ENCODE results near the gene CELSR3. TPM values are rescaled to one million over a fixed set of nuclear protein-coding genes. Genes with fewer than 3 reads are reported as not detected.

The CELSR3 gene
- total RNA-seq, 4 donors from 2014 or later: 0.33 to 1.3 (median 0.63) TPM

DNA sequence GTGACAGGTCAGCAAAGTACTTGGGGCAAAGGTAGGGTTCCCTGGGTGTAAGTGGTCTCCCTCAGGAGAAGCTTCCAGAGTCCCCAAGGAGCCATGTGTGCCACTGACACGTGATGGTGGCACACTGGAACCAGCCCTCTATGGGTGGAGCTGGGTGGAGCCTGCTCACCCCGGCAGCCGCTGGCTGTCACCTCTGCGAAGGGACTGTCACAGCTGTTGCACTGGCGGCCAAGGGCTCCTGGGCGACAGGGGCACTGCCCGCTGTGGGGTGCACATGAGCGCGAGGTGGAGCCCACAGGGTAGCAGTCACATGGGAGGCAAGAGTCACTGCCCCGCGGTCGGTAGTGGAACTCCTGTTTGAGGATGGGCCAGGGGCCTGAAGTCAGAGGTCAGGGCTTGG lies 12.0 kb downstream of the CELSR3 start:
- DNase-seq (ENCODE audit: extremely low spot score): no peak
- Histone ChIP-seq H3K4me3 (no peak overlapping the region), H3K27ac (replicated peaks in 1 of 4) (no peak overlapping the region), H3K27me3 (no peaks in the 10 kb centered on the region), H3K9me3 (no peaks in the 10 kb centered on the region), H3K4me1 (peaks cover 0 to 5% (median 5%) of the 10 kb centered on the region in 4 donors), H3K36me3 (no peaks in the 10 kb centered on the region)
- intact Hi-C loops (cut with DNase I): no loop called here
- 82% methylated on average over 9 of the region's 12 CpGs for WGBS
- TF ChIP-seq, protein P1, sequence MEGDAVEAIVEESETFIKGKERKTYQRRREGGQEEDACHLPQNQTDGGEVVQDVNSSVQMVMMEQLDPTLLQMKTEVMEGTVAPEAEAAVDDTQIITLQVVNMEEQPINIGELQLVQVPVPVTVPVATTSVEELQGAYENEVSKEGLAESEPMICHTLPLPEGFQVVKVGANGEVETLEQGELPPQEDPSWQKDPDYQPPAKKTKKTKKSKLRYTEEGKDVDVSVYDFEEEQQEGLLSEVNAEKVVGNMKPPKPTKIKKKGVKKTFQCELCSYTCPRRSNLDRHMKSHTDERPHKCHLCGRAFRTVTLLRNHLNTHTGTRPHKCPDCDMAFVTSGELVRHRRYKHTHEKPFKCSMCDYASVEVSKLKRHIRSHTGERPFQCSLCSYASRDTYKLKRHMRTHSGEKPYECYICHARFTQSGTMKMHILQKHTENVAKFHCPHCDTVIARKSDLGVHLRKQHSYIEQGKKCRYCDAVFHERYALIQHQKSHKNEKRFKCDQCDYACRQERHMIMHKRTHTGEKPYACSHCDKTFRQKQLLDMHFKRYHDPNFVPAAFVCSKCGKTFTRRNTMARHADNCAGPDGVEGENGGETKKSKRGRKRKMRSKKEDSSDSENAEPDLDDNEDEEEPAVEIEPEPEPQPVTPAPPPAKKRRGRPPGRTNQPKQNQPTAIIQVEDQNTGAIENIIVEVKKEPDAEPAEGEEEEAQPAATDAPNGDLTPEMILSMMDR (IDR thresholded peaks at IDR 0.05): no peak
- TF ChIP-seq EP300 (IDR thresholded peaks at IDR 0.05) (no peak), POLR2A (IDR thresholded peaks at IDR 0.05; ENCODE audit: low read depth) (no peak), POLR2AphosphoS5 (IDR thresholded peaks at IDR 0.05) (no peak)

DNA sequence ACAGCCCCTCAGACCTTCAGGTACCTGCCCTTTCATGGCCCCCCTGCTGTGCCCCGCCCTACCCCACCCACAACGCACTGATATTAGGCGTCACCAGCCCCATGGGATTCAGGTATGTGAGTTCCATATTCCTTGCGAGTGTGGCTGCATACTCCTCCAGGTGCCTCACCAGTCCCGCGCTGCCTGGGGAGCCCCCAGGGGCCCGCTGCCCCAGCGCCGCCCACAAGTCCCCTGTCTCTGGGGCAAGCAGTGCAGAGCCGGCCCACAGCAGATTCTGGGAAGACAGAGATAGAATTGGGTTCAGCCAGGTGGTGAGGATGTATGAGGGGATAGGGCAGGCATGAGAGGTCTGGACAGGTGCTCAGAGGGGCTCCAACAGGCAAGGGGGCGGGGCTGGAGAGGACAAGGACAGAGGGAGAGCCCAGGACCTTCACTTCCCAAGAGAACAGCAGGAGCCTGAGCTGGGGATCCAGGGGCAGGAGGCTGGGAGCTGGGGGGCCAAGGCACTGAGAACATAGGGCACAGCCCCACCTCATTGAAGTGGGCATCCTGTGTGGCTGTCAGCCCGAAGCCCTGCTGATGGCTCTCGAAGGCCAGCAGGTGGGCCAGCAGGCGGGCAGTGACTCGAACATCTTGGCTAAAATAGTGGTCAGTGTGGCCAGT lies 14.4 kb downstream of the CELSR3 start:
- Histone ChIP-seq H3K4me1 (no peaks in the 10 kb centered on the region), H3K4me3 (no peak overlapping the region), H3K27me3 (no peaks in the 10 kb centered on the region), H3K9me3 (no peaks in the 10 kb centered on the region), H3K27ac (replicated peaks in 1 of 4) (no peak overlapping the region), H3K36me3 (no peaks in the 10 kb centered on the region)
- intact Hi-C loops (cut with DNase I): no loop called here
- no peak for DNase-seq (ENCODE audit: extremely low spot score)
- no peak for TF ChIP-seq POLR2A (IDR thresholded peaks at IDR 0.05; ENCODE audit: low read depth)
- TF ChIP-seq, protein P1 (IDR thresholded peaks at IDR 0.05): no peak
- no peak for TF ChIP-seq POLR2AphosphoS5 (IDR thresholded peaks at IDR 0.05)
- no peak for TF ChIP-seq EP300 (IDR thresholded peaks at IDR 0.05)
- 95% methylated on average over 8 of the region's 15 CpGs for WGBS

DNA sequence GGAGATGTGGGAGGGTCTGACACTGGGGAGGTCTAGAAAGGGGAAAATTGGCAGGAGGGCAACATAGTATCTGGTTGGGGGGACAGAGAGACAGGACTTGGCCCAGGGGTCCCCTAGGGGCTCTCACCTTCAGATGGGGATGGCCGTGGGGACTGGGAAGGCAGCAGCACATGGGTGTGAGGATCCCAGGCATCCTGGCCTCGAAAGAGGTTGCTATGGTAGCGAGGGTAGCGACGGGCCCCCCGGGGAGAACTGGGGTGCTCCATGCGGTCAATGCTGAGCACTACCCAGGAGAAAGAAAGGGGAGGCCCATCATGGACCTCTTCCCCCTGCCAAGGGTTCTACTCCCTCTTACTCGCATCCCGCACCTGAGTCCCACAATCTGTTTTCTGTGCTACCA lies 15.0 kb downstream of the CELSR3 start:
- no peaks in the 10 kb centered on the region for H3K27me3 ChIP-seq
- H3K4me3 ChIP-seq: no peak overlapping the region
- DNase-seq (ENCODE audit: extremely low spot score): no peak
- TF ChIP-seq, protein P1 (IDR thresholded peaks at IDR 0.05): no peak
- 87% methylated on average over 9 of the region's 9 CpGs for WGBS
- no peak overlapping the region for H3K27ac ChIP-seq (replicated peaks in 1 of 4)
- H3K36me3 ChIP-seq: no peaks in the 10 kb centered on the region
- no peaks in the 10 kb centered on the region for H3K9me3 ChIP-seq
- intact Hi-C loops (cut with DNase I): no loop called here
- H3K4me1 ChIP-seq: no peaks in the 10 kb centered on the region

DNA sequence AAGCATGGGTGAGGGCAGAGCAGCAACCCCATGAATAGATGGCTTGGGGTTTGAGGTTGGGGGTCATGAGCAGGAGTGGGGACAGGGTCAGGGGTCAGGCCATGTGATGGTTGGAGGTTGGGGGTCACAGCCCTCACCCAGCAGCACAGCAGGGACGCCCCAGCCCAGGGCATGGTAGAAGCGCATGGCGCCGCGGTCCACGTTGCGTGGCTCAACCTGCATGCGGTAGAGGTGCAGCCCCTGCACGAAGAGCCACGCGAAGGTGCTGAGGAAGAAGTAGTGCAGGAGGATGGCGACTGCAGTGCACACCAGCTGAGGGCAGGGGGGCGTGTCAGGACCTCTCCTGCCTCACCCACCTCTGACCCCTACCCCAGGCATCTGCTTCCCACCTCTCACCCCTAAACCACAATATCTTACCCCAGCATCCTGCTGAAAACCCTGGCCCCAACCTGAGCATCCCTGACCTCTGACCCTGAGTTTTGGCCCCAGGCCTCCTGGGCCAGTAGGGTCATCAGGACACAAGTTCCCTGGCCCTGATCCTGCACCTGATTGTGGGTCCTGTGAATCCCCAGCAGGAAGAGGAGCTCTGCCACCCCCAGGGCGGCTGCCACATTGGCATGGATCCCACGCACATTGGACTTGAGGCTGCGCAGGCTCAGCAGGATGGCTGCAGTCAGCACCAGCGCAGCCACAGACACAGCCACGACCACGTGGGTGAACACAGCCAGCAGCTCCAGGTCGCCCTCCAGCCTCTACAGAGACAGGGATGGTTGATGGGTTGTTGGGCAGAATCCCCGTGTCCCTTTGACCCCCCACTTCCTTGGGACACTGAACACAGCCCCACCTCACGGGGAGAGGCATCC lies 17.6 kb downstream of the CELSR3 start:
- intact Hi-C loops (cut with DNase I): no loop called here
- no peak overlapping the region for H3K4me3 ChIP-seq
- no peaks in the 10 kb centered on the region for H3K4me1 ChIP-seq
- TF ChIP-seq, protein P1 (IDR thresholded peaks at IDR 0.05): no peak
- no peaks in the 10 kb centered on the region for H3K36me3 ChIP-seq
- H3K27me3 ChIP-seq: no peaks in the 10 kb centered on the region
- 94% methylated on average over 21 of the region's 22 CpGs for WGBS
- no peak overlapping the region for H3K27ac ChIP-seq (replicated peaks in 1 of 4)
- no peak for DNase-seq (ENCODE audit: extremely low spot score)
- no peaks in the 10 kb centered on the region for H3K9me3 ChIP-seq
